Stomach (tissue), 9 donors: ENCODE results near the gene HMGN1. TPM values are rescaled to one million over a fixed set of nuclear protein-coding genes. Genes with fewer than 3 reads are reported as not detected.

Source experiments
- DNase-seq, 2 donors: peaks; one replicate each; pipeline versions ENCODE4 v3.0.0 to v3.0.0-alpha.2; 2013 to 2019
- H3K27ac ChIP-seq, 5 donors: fragments of 200-600 bp in 4 of 5; sonication (generic) in 4 of 5; one replicate each; pipeline ENCODE4 v1.5.1; 2013 to 2019; ENCODE audit warnings: mild to moderate bottlenecking in 1 of 5, moderate library complexity in 1 of 5
- H3K27me3 ChIP-seq, 3 donors: fragments of 200-600 bp; sonication (generic); one replicate each; pipeline ENCODE4 v1.5.1; 2017 to 2019; ENCODE audit warnings: mixed run types in 1 of 3
- H3K36me3 ChIP-seq, 4 donors: fragments of 200-600 bp; sonication (generic); 1 replicate in 3 of 4; 2 replicates in 1 of 4; pipeline ENCODE4 v1.5.1; 2016 to 2019
- H3K4me1 ChIP-seq, 4 donors: fragments of 200-600 bp; sonication (generic); one replicate each; pipeline ENCODE4 v1.5.1; 2016 to 2019
- H3K4me3 ChIP-seq, 4 donors: fragments of 200-600 bp; sonication (generic) in 3 of 4; one replicate each; pipeline ENCODE4 v1.5.1; 2016 to 2019; ENCODE audit warnings: mild to moderate bottlenecking in 1 of 4
- H3K9me3 ChIP-seq, 4 donors: fragments of 200-600 bp; sonication (generic); one replicate each; pipeline ENCODE4 v1.5.1; 2016 to 2019
- CTCF ChIP-seq, 7 experiments: fragments of 450-650 bp in 4 of 7; fragments of 200-600 bp in 3 of 7; sonication (generic) in 3 of 7; IDR thresholded peaks; one replicate each; pipeline ENCODE4 v1.5.1; 2016 to 2019; ENCODE audit warnings: antibody characterized with exemption in 7 of 7, control low read depth in 2 of 7, mild to moderate bottlenecking in 1 of 7
- EP300 ChIP-seq: sonication (generic); formaldehyde crosslinking; IDR thresholded peaks from one replicate; pipeline ENCODE4 v1.6.1; 2017; ENCODE audit warnings: antibody characterized with exemption
- POLR2A ChIP-seq, 4 donors: fragments of 450-650 bp; IDR thresholded peaks; one replicate each; pipeline ENCODE4 v1.6.1; 2016; ENCODE audit warnings: antibody characterized with exemption in 4 of 4, control low read depth in 2 of 4, mild to moderate bottlenecking in 1 of 4, moderate library complexity in 1 of 4
- POLR2AphosphoS5 ChIP-seq, 3 donors: sonication (generic); formaldehyde crosslinking; IDR thresholded peaks; one replicate each; pipeline ENCODE4 v1.6.1; 2016; ENCODE audit warnings: antibody characterized with exemption in 3 of 3
- WGBS, 5 donors: extraction: QIAGEN DNeasy Blood & Tissue Kit in 3 of 5; methylation state at CpG; one replicate each; pipeline versions ENCODE4 v1.1.5 to v1.1.7; 2013 to 2018; 5-methylcytosine and 5-hydroxymethylcytosine counted together
- intact Hi-C: fragments of 100-400 bp; cut with DNase I; formaldehyde crosslinking; loops from one replicate; pipeline ENCODE4 v1.15.1; 2023; ENCODE audit warnings: low total_unique reads
- polyA plus RNA-seq, 3 donors: library from polyadenylated mRNA; stranded (reverse); fragments of 200-250 nt; gene quantifications; one replicate each; pipeline ENCODE4 v1.2.3, GENCODE V29; 2013
- total RNA-seq, 5 donors: library from RNA; depleted of rRNA; stranded (reverse); fragments of >200 nt; gene quantifications; one replicate each; pipeline versions ENCODE4 v1.1.0 to v1.2.3, GENCODE V29; 2014 to 2016
- donor health status: healthy with polysubstance abuse.
- donor health status: Bipolar disorder and iron deficiency.
- donor health status: healthy.

HMGN1 gene
- total and polyA plus RNA-seq, 8 donors: 39.1 to 321 (median 131) TPM

- H3K4me1 ChIP-seq: peaks cover 0 to 32% (median 11%) of the 10 kb centered on the region in 4 donors
- no peaks in the 10 kb centered on the region for H3K9me3 ChIP-seq
- TF ChIP-seq POLR2AphosphoS5 (IDR thresholded peaks at IDR 0.05): no peak
- no peak for TF ChIP-seq CTCF (IDR thresholded peaks at IDR 0.05)
- TF ChIP-seq EP300: no peak
- TF ChIP-seq POLR2A (IDR thresholded peaks at IDR 0.05): no peak
- H3K27ac ChIP-seq: peak overlapping the region in 1 of 5 donors; percentile 39
- WGBS, 5 donors: 80 to 96% (median 88%) methylated on average over 3 of the region's 3 CpGs
- H3K4me3 ChIP-seq: no peak overlapping the region
- no peaks in the 10 kb centered on the region for H3K36me3 ChIP-seq
- DNase-seq: peak in 1 of 2 donors; percentile 11
- no peaks in the 10 kb centered on the region for H3K27me3 ChIP-seq
- intact Hi-C loops: no loop called here
Measured at GRCh38 chr21:39319814-39320332, 29.0 kb downstream of the HMGN1 start.

GRCh38 chr21:39319251-39319756 lies 29.6 kb downstream of the HMGN1 start:
- WGBS, 5 donors: 58 to 79% (median 66%) methylated on average over 6 of the region's 6 CpGs
- Histone ChIP-seq H3K27ac (peak overlapping the region in 1 of 5 donors; percentile 39), H3K4me1 (peaks cover 4 to 37% (median 17%) of the 10 kb centered on the region in 4 donors), H3K9me3 (no peaks in the 10 kb centered on the region), H3K27me3 (no peaks in the 10 kb centered on the region), H3K36me3 (no peaks in the 10 kb centered on the region), H3K4me3 (no peak overlapping the region)
- DNase-seq: peak in 1 of 2 donors; percentile 24
- no peak for TF ChIP-seq EP300
- no peak for TF ChIP-seq POLR2AphosphoS5 (IDR thresholded peaks at IDR 0.05)
- TF ChIP-seq CTCF (IDR thresholded peaks at IDR 0.05): no peak
- TF ChIP-seq POLR2A (IDR thresholded peaks at IDR 0.05): no peak
- intact Hi-C loops: no loop called here

- peak overlapping the region in 2 of 5 donors; percentile 39 to 45 for H3K27ac ChIP-seq
- no peak for TF ChIP-seq CTCF (IDR thresholded peaks at IDR 0.05)
- TF ChIP-seq POLR2A (IDR thresholded peaks at IDR 0.05): no peak
- no peak for TF ChIP-seq POLR2AphosphoS5 (IDR thresholded peaks at IDR 0.05)
- no peak for TF ChIP-seq EP300
Measured at GRCh38 chr21:39318091-39318959, 30.6 kb downstream of the HMGN1 start.

More at GRCh38 chr21:39318091-39318959, 30.6 kb downstream of the HMGN1 start:
- Histone ChIP-seq H3K4me3 (no peak overlapping the region), H3K36me3 (no peaks in the 10 kb centered on the region), H3K4me1 (peaks cover 4 to 37% (median 18%) of the 10 kb centered on the region in 4 donors), H3K9me3 (no peaks in the 10 kb centered on the region), H3K27me3 (no peaks in the 10 kb centered on the region)
- intact Hi-C loops: no loop called here
- 70 to 84% (median 72%) methylated on average over 8 of the region's 8 CpGs for WGBS, 5 donors
- DNase-seq: no peak
